ENCODE data around the gene DNAH17.

DNAH17 gene

GRCh38 chr17:78523934-78524655 is 53.1 kb downstream of the DNAH17 start (continued):
- no peak for TF ChIP-seq ZNF16 (tag by site-specific recombination; IDR thresholded peaks at IDR 0.05; ENCODE audit: low read depth)
- TF ChIP-seq SP2 (tag by site-specific recombination; IDR thresholded peaks at IDR 0.05): no peak
- peak; percentile 45; the same call in 1 of the 2 replicates for TF ChIP-seq KLF17 (tag by site-specific recombination; IDR thresholded peaks at IDR 0.05)
- TF ChIP-seq TSHZ1 (tag by site-specific recombination; IDR thresholded peaks at IDR 0.05; ENCODE audit: borderline replicate concordance): no peak
- no peak for TF ChIP-seq ZBTB26 (tag by site-specific recombination; optimal IDR thresholded peaks at IDR 0.05)
- TF ChIP-seq ZNF488 (tag by site-specific recombination; IDR thresholded peaks at IDR 0.05): no peak
- no peak for TF ChIP-seq ZNF449 (tag by site-specific recombination; IDR thresholded peaks at IDR 0.05)
- no peak for TF ChIP-seq ZNF560 (tag by site-specific recombination; IDR thresholded peaks at IDR 0.05; ENCODE audit: borderline replicate concordance)
- TF ChIP-seq ZNF148 (tag by site-specific recombination; IDR thresholded peaks at IDR 0.05; ENCODE audit: borderline replicate concordance): no peak
- TF ChIP-seq ZSCAN16 (tag by site-specific recombination; IDR thresholded peaks at IDR 0.05): no peak
- no peak for TF ChIP-seq ZNF518A (tag by site-specific recombination; conservative IDR thresholded peaks at IDR 0.05; ENCODE audit: low read depth)
- no peak for TF ChIP-seq ZNF664 (tag by site-specific recombination; IDR thresholded peaks at IDR 0.05)
- TF ChIP-seq KLF16 (tag by site-specific recombination; IDR thresholded peaks at IDR 0.05): no peak
- TF ChIP-seq ZNF76 (tag by site-specific recombination; IDR thresholded peaks at IDR 0.05; ENCODE audit: borderline replicate concordance, low read depth): no peak
- TF ChIP-seq ZSCAN18 (tag by site-specific recombination; IDR thresholded peaks at IDR 0.05): no peak
- no peak for TF ChIP-seq ZNF433 (tag by site-specific recombination; IDR thresholded peaks at IDR 0.05; ENCODE audit: low read depth)
- TF ChIP-seq WT1 (tag by site-specific recombination; IDR thresholded peaks at IDR 0.05): 0 out of 2 replicates have a peak, but pooled peaks have one; percentile 22
- TF ChIP-seq ZNF692 (tag by site-specific recombination; IDR thresholded peaks at IDR 0.05): no peak

Data from HEK293 (cell line).